Measurements from ENCODE around the gene RIBC2.

DNA sequence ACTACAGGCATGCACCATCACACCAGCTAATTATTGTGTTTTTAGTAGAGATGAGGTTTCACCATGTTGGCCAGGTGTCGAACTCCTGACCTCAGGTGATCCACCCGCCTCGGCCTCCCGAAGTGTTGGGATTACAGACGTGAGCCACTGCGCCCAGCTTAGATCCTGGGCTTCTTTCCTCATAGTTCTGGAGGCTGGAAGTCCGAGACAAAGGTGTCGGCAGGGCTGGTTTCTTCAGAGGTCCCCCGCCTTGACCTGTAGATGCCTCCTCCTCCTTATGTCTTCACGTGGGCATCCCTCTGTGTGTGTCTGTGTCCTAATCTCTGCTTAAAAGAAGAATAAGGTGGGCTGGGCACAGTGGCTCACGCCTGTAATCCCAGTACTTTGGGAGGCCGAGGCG is 45.0 kb downstream of the RIBC2 start:
- TF ChIP-seq POLR2AphosphoS5 (IDR thresholded peaks at IDR 0.05), result no peak
- TF ChIP-seq, protein P1, sequence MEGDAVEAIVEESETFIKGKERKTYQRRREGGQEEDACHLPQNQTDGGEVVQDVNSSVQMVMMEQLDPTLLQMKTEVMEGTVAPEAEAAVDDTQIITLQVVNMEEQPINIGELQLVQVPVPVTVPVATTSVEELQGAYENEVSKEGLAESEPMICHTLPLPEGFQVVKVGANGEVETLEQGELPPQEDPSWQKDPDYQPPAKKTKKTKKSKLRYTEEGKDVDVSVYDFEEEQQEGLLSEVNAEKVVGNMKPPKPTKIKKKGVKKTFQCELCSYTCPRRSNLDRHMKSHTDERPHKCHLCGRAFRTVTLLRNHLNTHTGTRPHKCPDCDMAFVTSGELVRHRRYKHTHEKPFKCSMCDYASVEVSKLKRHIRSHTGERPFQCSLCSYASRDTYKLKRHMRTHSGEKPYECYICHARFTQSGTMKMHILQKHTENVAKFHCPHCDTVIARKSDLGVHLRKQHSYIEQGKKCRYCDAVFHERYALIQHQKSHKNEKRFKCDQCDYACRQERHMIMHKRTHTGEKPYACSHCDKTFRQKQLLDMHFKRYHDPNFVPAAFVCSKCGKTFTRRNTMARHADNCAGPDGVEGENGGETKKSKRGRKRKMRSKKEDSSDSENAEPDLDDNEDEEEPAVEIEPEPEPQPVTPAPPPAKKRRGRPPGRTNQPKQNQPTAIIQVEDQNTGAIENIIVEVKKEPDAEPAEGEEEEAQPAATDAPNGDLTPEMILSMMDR (IDR thresholded peaks at IDR 0.05), result no peak
- TF ChIP-seq POLR2A (IDR thresholded peaks at IDR 0.05), result no peak
- TF ChIP-seq EP300 (IDR thresholded peaks at IDR 0.05), result no peak

All from sigmoid colon (tissue), 4 donors.